ENCODE measurements around the gene SLC25A46.
"Not testable (repeated sequence)": the region's sequence is repeated elsewhere in the genome, so short reads cannot be mapped to it uniquely, and the experiment has no call there.

Gene SLC25A46

DNA sequence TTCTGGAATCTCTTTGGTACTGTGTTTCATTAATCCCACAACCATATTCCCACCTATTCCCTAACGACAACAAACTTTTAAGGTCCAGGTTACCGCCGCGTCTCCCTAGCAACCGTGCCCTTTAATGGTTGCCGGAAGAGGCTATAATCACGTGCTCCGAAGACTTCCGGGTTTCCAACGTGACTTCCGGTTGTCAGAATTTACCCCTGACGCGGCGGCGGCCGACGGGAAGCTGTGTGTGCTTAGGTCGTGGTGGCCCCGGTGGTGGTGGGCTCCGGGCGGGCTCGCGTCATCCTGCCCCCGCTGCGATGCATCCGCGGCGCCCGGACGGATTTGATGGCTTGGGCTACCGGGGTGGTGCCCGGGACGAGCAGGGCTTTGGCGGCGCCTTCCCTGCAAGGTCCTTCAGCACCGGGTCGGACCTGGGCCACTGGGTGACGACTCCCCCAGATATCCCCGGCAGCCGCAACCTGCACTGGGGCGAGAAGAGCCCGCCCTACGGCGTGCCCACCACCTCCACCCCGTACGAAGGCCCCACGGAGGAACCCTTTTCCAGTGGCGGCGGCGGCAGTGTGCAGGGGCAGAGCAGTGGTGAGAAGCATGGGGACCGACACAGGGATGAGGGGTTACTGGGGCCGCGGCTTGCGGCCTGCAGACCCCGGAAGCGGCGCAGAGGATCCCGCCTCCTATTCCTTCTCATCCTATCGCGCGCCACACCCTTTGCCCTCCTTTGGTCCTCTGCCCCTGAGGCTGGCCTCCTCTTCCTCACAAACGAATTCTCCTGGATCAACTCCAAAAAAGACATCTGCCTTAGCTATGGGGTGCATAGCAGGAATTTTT is at the start of gene SLC25A46:
TSS of gene SLC25A46 (plus strand) at position 196 of the 840 bp plus-strand sequence. CDS start at position 309, 113 bp downstream.
- peak; percentile 56 for DNase-seq (ENCODE audit: insufficient read length, low spot score)
- peak; percentile 98 for FAIRE-seq

DNA sequence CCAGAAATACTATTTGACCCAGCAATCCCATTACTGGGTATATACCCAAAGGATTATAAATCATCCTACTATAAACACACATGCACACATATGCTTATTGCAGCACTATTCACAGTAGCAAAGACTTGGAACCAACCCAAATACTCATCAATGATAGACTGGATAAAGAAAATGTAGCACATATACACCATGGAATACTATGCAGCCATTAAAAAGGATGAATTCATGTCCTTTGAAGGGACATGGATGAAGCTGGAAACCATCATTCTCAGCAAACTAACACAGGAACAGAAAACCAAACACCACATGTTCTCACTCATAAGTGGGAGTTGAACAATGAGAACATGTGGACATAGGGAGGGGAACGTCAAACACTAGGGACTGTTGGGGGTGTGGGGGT is 48.2 kb upstream of the SLC25A46 start:
- FAIRE-seq: not testable (repeated sequence)

DNA sequence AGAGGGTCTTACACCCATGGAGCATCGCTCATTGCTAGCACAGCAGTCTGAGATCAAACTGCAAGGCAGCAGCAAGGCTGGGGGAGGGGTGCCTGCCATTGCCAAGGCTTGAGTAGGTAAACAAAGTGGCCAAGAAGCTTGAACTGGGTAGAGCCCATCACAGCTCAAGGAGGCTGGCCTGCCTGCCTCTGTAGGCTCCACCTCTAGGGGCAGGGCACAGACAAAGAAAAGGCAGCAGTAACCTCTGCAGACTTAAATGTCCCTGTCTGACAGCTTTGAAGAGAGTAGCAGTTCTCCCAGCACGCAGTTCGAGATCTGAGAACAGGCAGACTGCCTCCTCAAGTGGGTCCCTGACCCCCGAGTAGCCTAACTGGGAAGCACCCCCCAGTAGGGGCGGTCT is 46.1 kb upstream of the SLC25A46 start:
- not testable (repeated sequence) for DNase-seq (ENCODE audit: insufficient read length, low spot score); FAIRE-seq

More for the DNA sequence above, 48.2 kb upstream of the SLC25A46 start:
- DNase-seq (ENCODE audit: insufficient read length, low spot score): not testable (repeated sequence)

DNA sequence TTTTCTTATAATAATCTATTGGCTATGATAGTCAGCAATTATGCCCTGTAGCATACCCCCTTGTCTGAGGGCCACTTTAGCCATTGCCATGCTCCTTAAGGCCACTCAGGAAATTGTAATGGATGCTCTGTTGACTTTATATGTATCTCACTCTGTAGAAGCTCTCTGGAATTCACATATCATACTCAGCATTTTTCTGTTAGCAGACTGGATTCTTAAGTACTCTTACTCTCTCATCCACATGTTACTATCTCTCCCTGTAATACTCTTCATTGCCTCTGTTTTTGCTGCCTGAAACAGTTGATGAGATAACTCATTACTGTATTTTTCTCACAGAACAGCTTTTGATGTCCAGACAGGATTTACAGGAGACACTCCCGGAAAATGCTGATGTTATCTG is 36.5 kb upstream of the SLC25A46 start:
- FAIRE-seq: no peak
- DNase-seq (ENCODE audit: insufficient read length, low spot score): no peak

DNA sequence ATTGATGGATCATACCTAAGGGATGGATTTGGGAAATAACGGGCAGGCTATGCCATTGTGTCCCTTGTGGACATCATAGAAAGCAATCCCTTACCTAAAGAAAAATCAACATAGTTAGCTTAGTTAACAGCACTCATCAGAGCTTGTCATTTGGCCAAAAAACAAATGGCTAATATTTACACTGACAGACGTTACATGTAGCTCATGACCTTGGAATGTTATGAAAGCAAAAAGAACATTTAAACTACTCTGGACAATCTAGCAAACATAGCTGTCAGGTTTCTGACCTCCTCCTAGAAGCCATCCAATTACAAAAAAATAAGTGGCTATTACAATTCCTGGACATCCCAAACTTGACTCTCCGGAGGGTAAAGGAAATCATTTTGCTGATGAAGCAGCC is 36.1 kb upstream of the SLC25A46 start:
- FAIRE-seq: no peak

DNA sequence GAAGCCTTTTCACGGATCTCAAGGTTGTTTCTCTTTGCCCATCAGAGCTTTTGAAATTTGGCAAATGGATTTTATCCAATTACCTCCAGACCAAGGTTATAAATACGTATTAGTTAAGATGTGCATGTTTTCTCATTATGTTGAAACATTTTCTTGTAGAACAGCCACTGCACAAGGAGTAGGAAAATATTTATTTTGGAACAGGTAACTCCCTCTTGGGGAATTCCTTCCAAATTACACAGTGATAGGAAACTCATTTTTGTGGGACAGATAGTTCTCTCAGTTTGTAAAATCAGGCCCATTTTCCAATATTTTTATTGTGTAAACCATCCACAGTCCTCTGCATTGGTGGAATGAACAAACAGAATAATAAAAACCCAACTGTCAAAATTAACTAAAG is 35.3 kb upstream of the SLC25A46 start:
- FAIRE-seq: no peak

More for the DNA sequence above, 36.1 kb upstream of the SLC25A46 start:
- DNase-seq (ENCODE audit: insufficient read length, low spot score): no peak

DNA sequence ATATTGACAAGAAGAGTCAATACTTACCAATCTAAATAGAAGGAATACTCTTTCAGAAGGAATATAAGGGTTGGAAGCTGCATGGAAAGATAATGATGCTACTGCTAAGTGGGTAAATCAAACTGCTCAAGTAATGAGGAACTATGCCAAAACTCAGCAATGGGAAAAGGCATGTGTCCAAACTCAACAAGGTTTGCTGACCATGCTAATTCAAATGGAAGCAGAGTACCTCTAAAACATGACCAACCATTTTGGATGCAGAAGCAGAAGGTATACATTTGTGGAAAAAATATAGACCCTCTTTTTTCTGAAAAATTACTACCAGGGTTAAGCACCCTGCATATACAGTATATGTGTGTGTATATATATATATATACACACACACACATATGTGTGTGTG is 33.5 kb upstream of the SLC25A46 start:
- no peak for FAIRE-seq

More for the DNA sequence above, 35.3 kb upstream of the SLC25A46 start:
- DNase-seq (ENCODE audit: insufficient read length, low spot score): no peak

DNA sequence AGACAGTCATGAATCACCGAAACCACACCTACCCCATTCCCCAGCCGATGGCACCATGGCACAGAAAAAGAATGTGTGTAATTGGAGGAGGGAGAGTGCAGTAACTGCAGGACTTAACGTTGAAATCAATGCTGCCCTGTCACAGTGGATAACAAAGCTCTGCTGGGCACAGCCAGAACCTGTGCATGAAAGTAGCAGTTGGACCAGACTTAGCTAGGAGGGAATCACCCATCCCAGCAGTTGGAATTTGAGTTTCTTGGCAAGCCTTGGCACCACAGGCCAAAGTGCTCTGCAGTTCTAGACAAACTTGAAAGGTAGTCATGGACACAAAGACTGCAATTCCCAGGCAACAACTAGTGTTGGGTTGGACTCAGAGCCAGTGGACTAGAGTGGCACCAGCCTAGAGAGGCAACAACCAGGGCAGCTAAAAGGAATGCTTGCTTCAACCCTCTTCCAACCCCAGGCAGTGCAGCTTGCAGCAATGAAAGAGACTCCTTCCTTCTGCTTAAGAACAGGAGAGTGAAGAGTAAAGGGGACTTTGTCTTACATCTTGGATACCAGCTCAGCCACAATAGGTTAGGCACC is 31.5 kb upstream of the SLC25A46 start:
- FAIRE-seq: no peak

More for the DNA sequence above, 33.5 kb upstream of the SLC25A46 start:
- no peak for DNase-seq (ENCODE audit: insufficient read length, low spot score)

DNA sequence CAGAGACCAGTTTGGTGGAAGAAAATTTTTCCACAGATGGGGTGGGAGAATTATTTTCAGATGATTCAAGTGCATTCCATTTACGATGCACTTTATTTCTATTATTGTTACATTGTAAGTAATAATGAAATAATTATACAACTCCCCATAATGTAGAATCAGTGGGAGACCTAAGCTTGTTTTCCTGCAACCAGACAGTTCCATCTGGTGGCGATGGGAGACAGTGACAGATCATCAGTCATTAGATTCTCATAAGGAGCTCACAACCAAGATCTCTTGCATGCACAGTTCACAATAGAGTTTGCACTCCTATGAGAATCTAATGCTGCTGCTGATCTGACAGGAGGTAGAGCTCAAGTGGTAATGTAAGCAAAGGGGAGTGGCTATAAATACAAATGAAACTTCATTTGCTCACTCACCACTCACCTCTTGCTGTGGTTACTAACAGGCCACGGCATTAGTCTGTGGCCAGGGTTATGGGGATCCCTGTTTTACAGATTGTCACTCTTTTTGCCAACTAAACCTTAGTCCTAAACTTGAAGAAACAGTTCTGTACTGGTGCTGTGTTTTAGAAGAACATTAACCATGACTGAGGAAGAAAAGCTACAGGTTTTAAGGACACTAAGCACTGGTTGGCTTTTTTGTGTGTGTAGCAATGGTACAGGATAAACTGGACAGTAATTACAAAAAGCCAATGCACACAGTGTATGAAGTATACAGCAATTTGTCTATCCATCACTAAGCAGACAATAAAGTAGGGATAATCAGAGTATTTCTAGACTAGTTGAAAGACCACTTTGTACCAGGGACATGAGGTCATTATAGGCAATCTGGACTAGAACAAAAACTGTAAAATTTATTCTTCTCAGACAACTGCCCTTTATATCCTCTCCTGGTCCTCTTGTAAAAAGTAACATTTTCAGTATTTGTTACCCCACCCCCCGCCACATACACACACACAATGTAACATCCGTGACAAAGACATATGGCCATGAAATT is 22.3 kb upstream of the SLC25A46 start:
- peak; percentile 44 for FAIRE-seq
- no peak for DNase-seq (ENCODE audit: insufficient read length, low spot score)

More for the DNA sequence above, 31.5 kb upstream of the SLC25A46 start:
- DNase-seq (ENCODE audit: insufficient read length, low spot score): no peak

DNA sequence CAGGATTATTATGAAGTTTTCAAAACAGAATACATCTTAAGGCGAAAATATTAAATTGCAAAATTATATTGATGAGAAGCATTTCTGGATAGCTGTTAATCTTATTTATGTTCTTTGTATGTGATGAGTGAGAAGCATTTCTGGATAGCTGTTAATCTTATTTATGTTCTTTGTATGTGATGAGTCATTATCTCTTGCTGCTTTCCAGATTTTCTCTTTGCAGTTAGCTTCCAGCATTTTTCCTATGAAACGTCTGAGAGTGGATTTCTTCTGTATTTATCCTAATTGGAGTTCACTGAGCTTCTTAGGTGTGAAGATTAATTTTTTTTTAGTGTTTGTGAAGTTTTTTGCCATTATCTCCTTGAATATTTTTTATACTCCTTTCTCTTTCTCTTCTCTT is 20.5 kb upstream of the SLC25A46 start:
- DNase-seq (ENCODE audit: insufficient read length, low spot score) (no peak), FAIRE-seq (no peak)

DNA sequence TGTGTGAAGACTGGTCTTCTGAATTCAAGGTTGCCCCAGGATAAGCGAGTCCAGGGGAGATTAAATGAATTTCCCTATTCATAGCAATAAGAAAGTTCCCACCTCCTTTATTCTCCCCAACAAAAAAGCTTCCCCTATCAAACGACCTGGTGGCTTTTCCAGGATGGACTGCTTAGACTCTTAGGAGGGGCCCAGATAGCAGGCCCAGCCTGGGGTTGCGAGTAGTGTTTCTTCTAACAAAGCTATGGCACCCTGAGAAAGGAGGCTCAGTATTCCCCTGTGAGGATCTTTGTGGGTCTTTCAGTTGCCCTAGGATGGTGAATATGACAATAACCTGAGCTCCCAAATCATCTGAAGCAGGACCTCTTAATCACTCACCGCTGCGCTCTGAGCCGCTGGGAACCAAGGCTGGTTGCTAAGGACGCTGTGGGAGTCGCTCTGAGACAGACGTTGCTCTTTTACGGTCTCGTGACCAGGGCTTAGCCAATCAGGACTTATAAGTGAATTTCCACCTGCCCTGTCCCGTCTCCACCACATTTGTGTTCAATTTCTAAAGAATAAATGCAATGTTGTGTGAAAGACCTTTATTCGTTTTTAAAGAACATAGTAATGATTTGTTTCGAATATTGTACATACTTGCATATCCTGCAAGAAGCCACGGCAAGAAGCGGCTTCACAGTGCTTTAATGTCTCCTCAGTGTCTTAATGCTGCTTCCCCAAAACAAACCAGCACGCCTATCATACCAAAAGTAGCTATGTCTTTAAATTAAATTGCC is 12.4 kb upstream of the SLC25A46 start, which contains the start of gene TMEM232:
TSS of gene TMEM232 (minus strand) at position 423 of the 776 bp plus-strand sequence. CDS start 59,319 bp downstream, outside the sequence.
- FAIRE-seq (peak; percentile 96), DNase-seq (ENCODE audit: insufficient read length, low spot score) (peak; percentile 29)

DNA sequence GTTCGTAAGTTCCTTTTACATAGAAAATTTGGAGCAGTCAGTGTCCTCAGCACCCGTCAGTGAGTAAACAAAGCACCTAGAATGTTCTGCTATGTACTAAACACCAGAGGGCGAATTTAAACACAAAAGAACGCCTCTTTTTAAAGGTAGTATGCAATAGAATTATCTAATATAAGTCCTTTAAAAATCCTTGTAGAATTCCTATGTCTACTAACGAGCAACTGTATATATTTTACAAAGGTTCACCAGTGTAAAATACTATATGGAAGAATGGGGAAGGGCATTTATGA is 11.8 kb upstream of the SLC25A46 start:
- DNase-seq (ENCODE audit: insufficient read length, low spot score): no peak
- FAIRE-seq: no peak

DNA sequence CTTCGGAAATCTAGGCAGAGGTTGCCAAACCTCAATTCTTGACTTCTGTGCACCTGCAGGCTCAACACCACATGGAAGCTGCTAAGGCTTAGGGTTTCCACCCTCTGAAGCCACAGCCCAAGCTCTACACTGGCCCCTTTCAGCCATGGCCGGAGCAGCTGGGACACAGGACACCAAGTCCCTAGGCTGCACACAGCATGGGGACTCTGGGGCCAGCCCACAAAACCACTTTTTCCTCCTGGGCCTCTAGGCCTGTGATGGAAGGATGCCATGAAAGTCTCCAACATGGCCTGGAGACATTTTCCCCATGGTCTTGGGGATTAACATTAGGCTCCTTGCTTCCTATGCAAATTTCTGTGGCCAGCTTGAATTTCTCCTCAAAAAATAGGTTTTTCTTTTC is 7.3 kb upstream of the SLC25A46 start:
- not testable (repeated sequence) for DNase-seq (ENCODE audit: insufficient read length, low spot score); FAIRE-seq

DNA sequence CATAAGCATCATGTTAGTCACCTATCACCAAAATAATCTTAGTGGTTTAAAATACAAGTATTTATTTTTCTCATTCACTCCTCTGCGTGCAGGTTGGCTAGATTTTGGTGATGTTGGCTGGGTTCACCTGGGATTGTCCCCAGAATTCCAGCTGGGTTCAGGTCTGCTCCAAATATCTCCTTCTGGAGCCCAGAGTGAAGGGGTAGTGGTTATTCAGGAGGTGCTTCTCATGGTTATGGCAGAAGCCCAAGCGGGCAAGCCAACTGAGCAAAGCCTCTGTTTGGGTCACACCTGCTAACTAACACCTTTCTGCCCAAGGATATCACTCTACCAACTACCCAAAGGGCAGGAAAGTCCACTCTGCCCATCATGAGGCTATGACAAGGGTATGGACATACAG is 4.7 kb upstream of the SLC25A46 start:
- no peak for FAIRE-seq
- no peak for DNase-seq (ENCODE audit: insufficient read length, low spot score)

DNA sequence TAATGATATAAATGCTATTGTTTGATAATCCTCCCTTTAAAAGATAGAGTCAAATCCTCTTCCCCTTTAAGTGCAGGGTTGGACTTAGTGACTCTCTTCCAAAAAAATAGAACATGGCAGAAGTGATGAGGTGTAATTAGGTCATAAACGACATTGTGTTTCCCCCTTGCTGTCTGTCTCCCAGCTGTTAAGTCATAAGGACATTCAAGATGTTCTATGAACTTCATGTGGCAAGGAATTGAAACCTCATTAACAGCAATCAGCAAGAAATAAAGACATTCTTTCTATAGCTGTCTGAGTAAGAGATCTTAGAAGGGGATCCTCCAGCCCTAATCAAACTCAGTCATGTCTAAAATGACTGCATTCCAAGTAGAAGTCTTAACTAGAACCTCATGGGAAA is 3.3 kb upstream of the SLC25A46 start:
- FAIRE-seq: no peak
- no peak for DNase-seq (ENCODE audit: insufficient read length, low spot score)

DNA sequence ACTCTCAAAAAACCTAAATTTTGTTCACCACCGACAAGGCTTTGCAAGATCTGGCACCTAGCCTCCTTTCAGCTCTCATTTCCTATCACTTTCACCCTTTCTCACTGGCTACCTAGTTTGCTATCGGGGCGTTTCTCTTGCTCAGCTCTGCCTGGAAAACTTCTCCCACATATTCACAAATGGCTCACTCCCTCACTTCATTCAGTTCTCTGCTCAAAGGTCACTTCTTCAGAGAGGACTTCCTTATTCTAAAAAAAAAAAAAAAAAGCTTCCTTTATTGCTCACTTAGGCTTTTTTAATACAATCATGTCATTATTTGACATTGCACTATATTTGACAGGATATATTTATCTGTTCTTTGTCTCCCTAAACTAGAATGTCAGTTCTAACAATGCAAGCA is 2.1 kb upstream of the SLC25A46 start:
- DNase-seq (ENCODE audit: insufficient read length, low spot score) (no peak), FAIRE-seq (no peak)

DNA sequence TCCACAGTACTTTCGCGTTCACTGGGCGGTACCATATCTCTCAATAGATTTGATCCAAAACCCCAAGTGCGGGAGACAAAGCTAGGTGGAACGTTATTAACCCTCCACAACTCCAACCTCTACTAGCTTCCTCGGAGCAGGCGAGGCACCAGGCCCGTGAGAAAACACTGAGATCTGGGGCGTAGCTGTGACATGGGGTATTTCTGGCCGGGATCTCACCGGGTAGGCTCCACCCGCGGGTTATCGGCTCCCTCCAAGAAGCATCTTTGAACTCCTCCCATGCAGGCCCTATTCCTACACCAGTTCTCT is 350 bp upstream of the SLC25A46 start:
- DNase-seq (ENCODE audit: insufficient read length, low spot score) (peak; percentile 21), FAIRE-seq (no peak)

DNA sequence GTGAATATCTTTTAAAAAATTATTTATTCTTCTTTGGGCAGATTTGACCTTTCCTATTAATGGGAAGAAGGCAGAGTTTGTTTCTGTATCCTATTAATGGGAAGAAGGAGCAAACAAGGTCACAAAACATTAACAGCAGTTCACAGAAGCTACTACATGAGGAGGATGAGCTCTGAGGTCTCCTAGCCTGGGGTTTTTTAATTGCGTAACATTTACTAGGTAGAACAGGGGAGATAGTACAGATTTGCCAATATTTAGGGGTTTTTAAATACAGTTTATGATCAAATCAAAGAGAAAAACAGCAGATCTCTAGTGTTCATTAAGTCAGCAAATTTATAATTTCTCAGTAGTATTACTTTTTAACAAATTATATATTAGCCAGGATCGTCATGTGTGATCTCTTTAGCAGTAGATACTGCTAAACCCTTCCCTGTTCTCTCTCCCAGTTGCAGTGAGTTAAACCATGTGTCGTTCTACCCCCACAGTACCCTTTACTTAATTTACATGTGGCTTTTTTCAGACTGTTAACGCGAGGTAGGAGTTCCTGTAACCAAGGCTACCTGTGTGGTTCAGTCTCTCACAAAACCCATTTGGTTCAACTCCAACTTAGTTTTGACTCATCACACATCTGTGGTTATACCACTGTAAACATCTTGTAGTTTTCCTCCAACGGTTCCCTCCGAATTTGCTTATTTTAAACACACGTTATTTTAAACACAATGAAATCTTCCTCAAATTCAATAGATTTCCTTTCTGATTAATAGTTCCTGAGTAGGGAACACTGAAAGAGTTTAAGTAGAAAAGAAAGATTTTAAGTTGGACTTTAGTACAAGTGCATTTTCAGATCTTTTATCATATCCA is 13.3 kb downstream of the SLC25A46 start:
- FAIRE-seq: peak; percentile 99
- peak; percentile 36 for DNase-seq (ENCODE audit: insufficient read length, low spot score)

DNA sequence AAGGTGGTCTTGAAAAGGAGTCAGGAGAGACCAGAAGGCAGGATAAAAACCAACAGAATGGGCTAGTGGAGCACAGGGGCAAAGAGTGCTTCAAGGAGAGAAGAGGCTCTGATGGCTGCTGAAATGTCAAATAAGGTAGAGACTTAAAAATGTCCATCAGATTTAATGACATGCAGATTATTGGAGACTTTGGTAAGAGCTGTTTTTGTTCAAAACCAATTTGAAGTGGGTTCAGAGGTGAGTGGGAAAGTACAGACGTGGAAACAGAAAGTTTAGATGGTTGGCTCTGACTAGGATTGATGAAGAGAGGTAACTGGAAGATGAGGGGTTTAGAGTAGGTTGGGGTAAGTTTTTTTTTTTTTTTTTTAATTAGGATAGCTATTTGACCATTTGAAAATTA is 14.1 kb downstream of the SLC25A46 start:
- no peak for FAIRE-seq
- DNase-seq (ENCODE audit: insufficient read length, low spot score): no peak

All from GM19239 (cell line).